Mammary epithelial cell (primary cell): ENCODE results near the gene ATOSB.

Source experiments
- EZH2 ChIP-seq: IDR thresholded peaks from 2 replicates; pipeline ENCODE4 v1.6.1; 2012; ENCODE audit warnings: low read length, inconsistent platforms, borderline replicate concordance
- TF ChIP-seq, protein P1 (sequence below), 2 donors: IDR thresholded peaks in 1 of 2; conservative IDR thresholded peaks in 1 of 2; 2 replicates each; pipeline ENCODE4 v1.5.1; 2011 to 2012; ENCODE audit warnings: inconsistent platforms in 2 of 2, low read length in 2 of 2, mild to moderate bottlenecking in 2 of 2, control low read depth in 1 of 2, low read depth in 1 of 2; ENCODE audit not compliant: insufficient read depth in 1 of 2; ENCODE audit errors: extremely low read depth in 1 of 2

DNA sequence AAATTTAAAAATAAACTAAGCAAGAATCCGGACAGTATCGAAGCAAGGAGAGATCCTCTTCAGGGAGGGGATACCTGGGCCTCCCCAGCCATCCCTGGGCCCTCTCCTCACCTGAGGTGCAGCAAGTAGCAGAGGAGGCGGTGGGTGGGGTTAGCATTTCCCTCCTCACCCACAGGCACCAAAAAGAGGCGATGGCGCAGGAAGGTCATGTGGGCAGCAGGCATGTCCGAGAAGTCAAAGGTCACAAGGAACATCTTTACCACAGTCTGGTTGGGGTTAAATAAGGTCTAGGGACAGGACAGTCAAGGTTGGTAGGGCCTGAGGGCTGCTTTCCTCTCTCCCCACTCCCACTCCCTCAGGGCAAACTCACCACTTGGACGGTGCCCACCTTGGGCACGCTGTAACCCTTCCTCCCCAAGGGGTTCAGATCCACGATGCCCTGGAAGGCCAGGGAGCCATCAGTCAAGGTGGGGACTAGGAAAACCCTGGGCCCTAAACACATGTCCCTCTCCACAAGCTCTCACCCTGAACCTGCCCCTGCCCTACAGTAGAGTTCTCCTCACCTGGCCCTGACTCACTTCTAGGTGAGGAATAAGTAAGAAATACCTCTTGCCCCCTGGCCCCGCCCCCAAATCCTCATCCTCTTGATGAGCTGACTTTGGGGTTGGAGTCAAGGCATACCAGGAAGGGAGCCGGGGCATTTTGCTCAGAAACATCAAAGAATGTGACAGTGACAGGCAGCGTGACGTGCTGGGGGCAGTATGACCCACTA lies 9.9 kb downstream of the ATOSB start:
- TF ChIP-seq, protein P1, sequence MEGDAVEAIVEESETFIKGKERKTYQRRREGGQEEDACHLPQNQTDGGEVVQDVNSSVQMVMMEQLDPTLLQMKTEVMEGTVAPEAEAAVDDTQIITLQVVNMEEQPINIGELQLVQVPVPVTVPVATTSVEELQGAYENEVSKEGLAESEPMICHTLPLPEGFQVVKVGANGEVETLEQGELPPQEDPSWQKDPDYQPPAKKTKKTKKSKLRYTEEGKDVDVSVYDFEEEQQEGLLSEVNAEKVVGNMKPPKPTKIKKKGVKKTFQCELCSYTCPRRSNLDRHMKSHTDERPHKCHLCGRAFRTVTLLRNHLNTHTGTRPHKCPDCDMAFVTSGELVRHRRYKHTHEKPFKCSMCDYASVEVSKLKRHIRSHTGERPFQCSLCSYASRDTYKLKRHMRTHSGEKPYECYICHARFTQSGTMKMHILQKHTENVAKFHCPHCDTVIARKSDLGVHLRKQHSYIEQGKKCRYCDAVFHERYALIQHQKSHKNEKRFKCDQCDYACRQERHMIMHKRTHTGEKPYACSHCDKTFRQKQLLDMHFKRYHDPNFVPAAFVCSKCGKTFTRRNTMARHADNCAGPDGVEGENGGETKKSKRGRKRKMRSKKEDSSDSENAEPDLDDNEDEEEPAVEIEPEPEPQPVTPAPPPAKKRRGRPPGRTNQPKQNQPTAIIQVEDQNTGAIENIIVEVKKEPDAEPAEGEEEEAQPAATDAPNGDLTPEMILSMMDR (conservative IDR thresholded peaks at IDR 0.05 in 1 of 2, IDR thresholded peaks at IDR 0.05 in 1 of 2; ENCODE audit: extremely low read depth in 1 of 2, insufficient read depth in 1 of 2, low read depth in 1 of 2, low read length in 2 of 2): no peak
- no peak for TF ChIP-seq EZH2
